Endothelial cell (in vitro differentiated cells): Measurements from ENCODE around the gene TMEM125. TPM values are rescaled to one million over a fixed set of nuclear protein-coding genes. Genes with fewer than 3 reads are reported as not detected.

Experiments
- DNase-seq: peaks from one replicate; pipeline ENCODE4 v3.0.0; 2021; ENCODE audit warnings: low spot score
- H3K27ac Mint-ChIP-seq: one replicate; pipeline ENCODE4 v1.8.0; 2021; ENCODE audit warnings: mixed read lengths, inconsistent platforms; ENCODE audit not compliant: unreplicated experiment
- H3K27me3 Mint-ChIP-seq: one replicate; pipeline ENCODE4 v1.8.0; 2021; ENCODE audit warnings: mild to moderate bottlenecking, moderate library complexity, mixed read lengths, inconsistent platforms; ENCODE audit not compliant: unreplicated experiment
- H3K36me3 Mint-ChIP-seq: one replicate; pipeline ENCODE4 v1.8.0; 2021; ENCODE audit warnings: mild to moderate bottlenecking, low read depth, mixed read lengths, inconsistent platforms; ENCODE audit not compliant: unreplicated experiment
- H3K4me1 Mint-ChIP-seq: one replicate; pipeline ENCODE4 v1.8.0; 2021; ENCODE audit warnings: mild to moderate bottlenecking, mixed read lengths, inconsistent platforms; ENCODE audit not compliant: unreplicated experiment
- H3K4me3 Mint-ChIP-seq: one replicate; pipeline ENCODE4 v1.8.0; 2021; ENCODE audit warnings: mild to moderate bottlenecking, mixed read lengths, inconsistent platforms; ENCODE audit not compliant: unreplicated experiment
- H3K9me3 Mint-ChIP-seq: one replicate; pipeline ENCODE4 v1.8.0; 2021; ENCODE audit warnings: mixed read lengths, inconsistent platforms; ENCODE audit not compliant: unreplicated experiment
- CTCF ChIP-seq: fragments of 200-600 bp; sonication (generic); IDR thresholded peaks from one replicate; pipeline ENCODE4 v1.5.0; 2021; ENCODE audit warnings: antibody characterized with exemption; ENCODE audit not compliant: unreplicated experiment
- total RNA-seq: library from RNA; stranded (reverse); fragmentation: NEBNext Ultra II Directional; extraction: Animal tissue kit (Norgen Biotek cat#: 25700); gene quantifications from one replicate; pipeline ENCODE4 v1.2.1, GENCODE V29; 2021; ENCODE audit not compliant: unreplicated experiment

TMEM125 gene
- total RNA-seq, 1 donor from 2014 or later: 2.7 TPM

- Mint-ChIP-seq H3K9me3 (no peaks in the 10 kb centered on the region), H3K36me3 (no peaks in the 10 kb centered on the region), H3K27me3 (peaks cover 8% of the 10 kb centered on the region), H3K27ac (no peak overlapping the region), H3K4me1 (peaks cover 5% of the 10 kb centered on the region), H3K4me3 (no peak overlapping the region)
- no peak for DNase-seq
- no peak for TF ChIP-seq CTCF
Measured at GRCh38 chr1:43286115-43286514, 16.3 kb downstream of the TMEM125 start.

GRCh38 chr1:43286533-43286932 lies 16.8 kb downstream of the TMEM125 start:
- no peak for TF ChIP-seq CTCF
- Mint-ChIP-seq H3K27me3 (peaks cover 8% of the 10 kb centered on the region), H3K36me3 (no peaks in the 10 kb centered on the region), H3K27ac (no peak overlapping the region), H3K4me1 (peaks cover 5% of the 10 kb centered on the region), H3K9me3 (no peaks in the 10 kb centered on the region), H3K4me3 (no peak overlapping the region)
- no peak for DNase-seq

GRCh38 chr1:43288058-43288784 lies 18.4 kb downstream of the TMEM125 start:
- Mint-ChIP-seq H3K9me3 (no peaks in the 10 kb centered on the region), H3K36me3 (no peaks in the 10 kb centered on the region), H3K27me3 (peaks cover 8% of the 10 kb centered on the region), H3K27ac (no peak overlapping the region), H3K4me1 (peaks cover 9% of the 10 kb centered on the region), H3K4me3 (no peak overlapping the region)
- no peak for DNase-seq
- TF ChIP-seq CTCF: no peak

GRCh38 chr1:43288785-43289706 lies 19.3 kb downstream of the TMEM125 start:
- no peak for DNase-seq
- peaks cover 11% of the 10 kb centered on the region for H3K4me1 Mint-ChIP-seq
- peaks cover 8% of the 10 kb centered on the region for H3K27me3 Mint-ChIP-seq
- H3K27ac Mint-ChIP-seq: no peak overlapping the region
- H3K4me3 Mint-ChIP-seq: no peak overlapping the region
- no peaks in the 10 kb centered on the region for H3K36me3 Mint-ChIP-seq
- no peaks in the 10 kb centered on the region for H3K9me3 Mint-ChIP-seq
- no peak for TF ChIP-seq CTCF

GRCh38 chr1:43292216-43292615 lies 22.4 kb downstream of the TMEM125 start:
- Mint-ChIP-seq H3K27me3 (peaks cover 3% of the 10 kb centered on the region), H3K4me3 (no peak overlapping the region), H3K27ac (no peak overlapping the region), H3K36me3 (no peaks in the 10 kb centered on the region), H3K4me1 (peaks cover 31% of the 10 kb centered on the region), H3K9me3 (no peaks in the 10 kb centered on the region)
- DNase-seq: no peak
- no peak for TF ChIP-seq CTCF
